ENCODE measurements around the gene RXRB. TPM values are rescaled to one million over a fixed set of nuclear protein-coding genes. Genes with fewer than 3 reads are reported as not detected.

The RXRB gene
- total and polyA plus RNA-seq, 10 of the 15 experiments (the other 5 are each of a cell fraction or from before 2014, with no cell fraction given): 0.71 to 35.0 (median 20.4) TPM

GRCh38 chr6:33208091-33208967 lies 7.9 kb upstream of the RXRB start, which contains the start of gene RING1 (continued):
- TF ChIP-seq MYC (IDR thresholded peaks at IDR 0.05; ENCODE audit: insufficient read depth, insufficient read length, insufficient replicate concordance, low read length, severe bottlenecking) (no peak), CHD4 (IDR thresholded peaks at IDR 0.05) (peak; percentile 95; the same call in 1 of the 2 replicates), RFX5 (IDR thresholded peaks at IDR 0.05; ENCODE audit: low read depth, low read length) (no peak), FOS (IDR thresholded peaks at IDR 0.05; ENCODE audit: borderline replicate concordance, extremely low read depth, insufficient read length) (no peak), ZNF24 (IDR thresholded peaks at IDR 0.05) (no peak), STAT1 (conservative IDR thresholded peaks at IDR 0.05) (no peak), SIN3A (IDR thresholded peaks at IDR 0.05; ENCODE audit: low read depth, low read length) (peak; percentile 57; the same call in 1 of the 2 replicates), TAF1 (IDR thresholded peaks at IDR 0.05; ENCODE audit: borderline replicate concordance, low read depth, low read length) (peak; percentile 77; the same call in 1 of the 2 replicates), CREB1 (IDR thresholded peaks at IDR 0.05; ENCODE audit: low read depth) (no peak), ATF7 (IDR thresholded peaks at IDR 0.05; ENCODE audit: low read depth) (peak; percentile 71), SUPT20H (IDR thresholded peaks at IDR 0.05; ENCODE audit: borderline replicate concordance, control insufficient read depth, low read depth, low read length) (no peak), RCOR1 (conservative IDR thresholded peaks at IDR 0.05; ENCODE audit: low read depth, low read length) (no peak), PRDM15 (CRISPR knock-in tag; IDR thresholded peaks at IDR 0.05) (no peak), NFXL1 (IDR thresholded peaks at IDR 0.05; ENCODE audit: borderline replicate concordance) (no peak), RELB (IDR thresholded peaks at IDR 0.05; ENCODE audit: low read depth) (peak; percentile 62; the same call in 1 of the 2 replicates), HSF1 (IDR thresholded peaks at IDR 0.05; ENCODE audit: low read depth, low read length) (no peak), SIX5 (IDR thresholded peaks at IDR 0.05; ENCODE audit: low read depth, low read length, severe bottlenecking) (no peak), DPF2 (IDR thresholded peaks at IDR 0.05) (peak; percentile 85), ASH2L (IDR thresholded peaks at IDR 0.05; ENCODE audit: borderline replicate concordance, low read depth) (no peak), RAD21 (IDR thresholded peaks at IDR 0.05; ENCODE audit: insufficient read depth, low read depth, low read length) (no peak), ZNF274 (IDR thresholded peaks at IDR 0.05; ENCODE audit: insufficient read depth, insufficient read length) (no peak), BRCA1 (IDR thresholded peaks at IDR 0.05; ENCODE audit: low read depth, low read length) (peak; percentile 29; the same call in 1 of the 2 replicates)

Measured in GM12878 (cell line).